Measurements from ENCODE around the gene TPSG1.

- TF ChIP-seq CTCF (IDR thresholded peaks at IDR 0.05; ENCODE audit: insufficient read depth, low read depth, low read length) (no peak), EZH2 (IDR thresholded peaks at IDR 0.05; ENCODE audit: insufficient read depth, low read length) (no peak)
Observed at GRCh38 chr16:1265090-1265630, 40.1 kb upstream of the TPSG1 start.

Data from astrocyte (in vitro differentiated cells and primary cell).